Osteoblast (primary cell): ENCODE data around the gene FRMD5. TPM values are rescaled to one million over a fixed set of nuclear protein-coding genes. Genes with fewer than 3 reads are reported as not detected.

ENCODE experiments used
- DNase-seq: peaks from one replicate; pipeline ENCODE4 v3.0.0; 2011; ENCODE audit warnings: low spot score, mixed read lengths; ENCODE audit not compliant: insufficient read length; ENCODE audit errors: missing footprints
- H2AFZ ChIP-seq: 2 replicates; pipeline ENCODE4 v1.6.0; 2011; ENCODE audit warnings: mild to moderate bottlenecking, low read length
- H3K27ac ChIP-seq: 2 replicates; pipeline ENCODE4 v1.5.1; 2011; ENCODE audit warnings: mild to moderate bottlenecking, low read depth, low read length, moderate library complexity
- H3K27me3 ChIP-seq: 2 replicates; pipeline ENCODE4 v1.6.0; 2012; ENCODE audit warnings: mild to moderate bottlenecking, control low read depth, inconsistent platforms, low read length, moderate library complexity; ENCODE audit not compliant: insufficient read depth
- H3K36me3 ChIP-seq: 2 replicates; pipeline ENCODE4 v1.5.1; 2011; ENCODE audit warnings: mild to moderate bottlenecking, low read length, control low read depth, moderate library complexity; ENCODE audit not compliant: insufficient read depth
- H3K4me1 ChIP-seq: 2 replicates; pipeline ENCODE4 v1.5.1; 2011; ENCODE audit warnings: mild to moderate bottlenecking, low read length, control low read depth, moderate library complexity; ENCODE audit not compliant: insufficient read depth
- H3K4me2 ChIP-seq: 2 replicates; pipeline ENCODE4 v1.6.0; 2011; ENCODE audit warnings: mild to moderate bottlenecking, low read length; ENCODE audit not compliant: insufficient read depth
- H3K4me3 ChIP-seq: fragments of 200-600 bp; sonication (generic); 3 replicates; pipeline ENCODE4 v1.5.1; 2012; ENCODE audit warnings: mild to moderate bottlenecking, low read length, inconsistent platforms; ENCODE audit not compliant: insufficient read depth
- H3K79me2 ChIP-seq: 2 replicates; pipeline ENCODE4 v1.6.0; 2012; ENCODE audit warnings: mild to moderate bottlenecking, low read length, control low read depth, inconsistent platforms; ENCODE audit not compliant: insufficient read depth
- H3K9me3 ChIP-seq: 2 replicates; pipeline ENCODE4 v1.5.1; 2011; ENCODE audit warnings: low read depth, low read length, control low read depth
- H4K20me1 ChIP-seq: 2 replicates; pipeline ENCODE4 v1.6.0; 2012; ENCODE audit warnings: mild to moderate bottlenecking, low read length, control low read depth; ENCODE audit not compliant: insufficient read depth
- CTCF ChIP-seq: IDR thresholded peaks from 2 replicates; pipeline ENCODE4 v1.5.1; 2011; ENCODE audit warnings: mild to moderate bottlenecking, low read depth, low read length, moderate library complexity; ENCODE audit errors: extremely low read depth
- total RNA-seq: library from RNA; depleted of rRNA; stranded (reverse); fragments of >200 nt; gene quantifications from 2 replicates; pipeline ENCODE4 v1.2.3, GENCODE V29; 2012

Gene FRMD5
- total RNA-seq, 1 donor, result 3.3 TPM

- Histone ChIP-seq H2AFZ (no peak overlapping the region), H3K4me3 (no peak overlapping the region), H4K20me1 (no peaks in the 10 kb centered on the region), H3K27ac (peak overlapping the region; percentile 85), H3K79me2 (peaks cover 3% of the 10 kb centered on the region), H3K4me1 (peaks cover 26% of the 10 kb centered on the region), H3K4me2 (peak overlapping the region; percentile 56), H3K27me3 (no peaks in the 10 kb centered on the region), H3K36me3 (no peaks in the 10 kb centered on the region), H3K9me3 (no peaks in the 10 kb centered on the region)
- TF ChIP-seq CTCF, result no peak
- peak; percentile 85 for DNase-seq
Measured at GRCh38 chr15:44157679-44158078, 37.4 kb downstream of the FRMD5 start.

DNA sequence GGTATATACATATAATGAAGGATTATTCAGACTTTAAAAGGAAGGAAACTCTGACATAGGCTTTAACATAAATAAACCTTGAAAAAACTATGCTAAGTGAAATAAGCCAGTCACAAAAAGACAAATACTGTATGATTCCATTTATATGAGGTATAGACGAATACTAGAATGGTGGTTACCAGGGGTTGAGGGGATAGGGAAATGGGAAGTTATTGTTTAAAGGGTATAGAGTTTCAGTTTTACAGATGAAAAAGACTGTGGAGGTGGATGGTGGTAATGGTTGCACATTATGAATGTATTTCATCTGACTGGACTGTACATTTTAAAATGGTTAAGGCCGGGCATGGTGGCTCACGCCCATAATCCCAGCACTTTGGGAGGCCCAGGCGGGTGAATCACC is 41.7 kb downstream of the FRMD5 start:
- DNase-seq, result no peak
- Histone ChIP-seq H4K20me1 (no peaks in the 10 kb centered on the region), H3K9me3 (no peaks in the 10 kb centered on the region), H3K79me2 (peaks cover 13% of the 10 kb centered on the region), H3K4me3 (no peak overlapping the region), H3K27me3 (no peaks in the 10 kb centered on the region), H3K4me1 (peaks cover 16% of the 10 kb centered on the region), H3K4me2 (no peak overlapping the region), H3K36me3 (no peaks in the 10 kb centered on the region), H2AFZ (no peak overlapping the region), H3K27ac (no peak overlapping the region)
- TF ChIP-seq CTCF, result no peak

- no peaks in the 10 kb centered on the region for H3K27me3 ChIP-seq
Measured at GRCh38 chr15:44149224-44149623, 45.8 kb downstream of the FRMD5 start.

DNA sequence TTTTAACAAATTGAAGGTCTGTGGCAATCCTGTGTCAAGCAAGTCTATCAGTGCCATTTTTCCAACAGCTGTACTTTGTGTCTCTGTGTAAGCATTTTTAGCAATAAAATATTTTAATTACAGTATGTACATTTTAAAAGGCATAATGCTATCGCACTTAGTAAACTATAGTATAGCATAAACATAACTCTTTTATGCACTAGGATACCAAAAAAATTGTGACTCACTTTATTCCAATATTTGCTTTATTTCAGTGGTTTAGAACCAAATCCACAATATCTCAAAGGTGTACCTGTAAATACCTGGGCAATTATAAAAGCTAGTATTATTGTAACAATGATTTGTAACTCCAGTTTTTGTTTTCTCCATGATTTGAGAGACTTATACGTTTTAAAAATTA is 46.5 kb downstream of the FRMD5 start:
- no peak for DNase-seq
- no peak overlapping the region for H3K4me2 ChIP-seq
- no peaks in the 10 kb centered on the region for H3K36me3 ChIP-seq
- no peaks in the 10 kb centered on the region for H3K4me1 ChIP-seq
- TF ChIP-seq CTCF, result no peak
- no peaks in the 10 kb centered on the region for H4K20me1 ChIP-seq
- peaks cover 12% of the 10 kb centered on the region for H3K79me2 ChIP-seq
- H3K27me3 ChIP-seq, result no peaks in the 10 kb centered on the region
- H3K9me3 ChIP-seq, result no peaks in the 10 kb centered on the region
- H3K27ac ChIP-seq, result no peak overlapping the region
- no peak overlapping the region for H2AFZ ChIP-seq
- no peak overlapping the region for H3K4me3 ChIP-seq

More at GRCh38 chr15:44149224-44149623, 45.8 kb downstream of the FRMD5 start:
- Histone ChIP-seq H3K36me3 (no peaks in the 10 kb centered on the region), H3K4me2 (no peak overlapping the region), H3K79me2 (peaks cover 11% of the 10 kb centered on the region), H2AFZ (no peak overlapping the region), H3K27ac (no peak overlapping the region), H4K20me1 (no peaks in the 10 kb centered on the region), H3K4me1 (no peaks in the 10 kb centered on the region), H3K4me3 (no peak overlapping the region), H3K9me3 (no peaks in the 10 kb centered on the region)
- DNase-seq, result no peak
- TF ChIP-seq CTCF, result no peak
